GM06990 (cell line): ENCODE data around the gene OR6C70.
A peak's percentile ranks its signal among the peaks of the same experiment; 100 is the strongest.
"Not testable (repeated sequence)": the region's sequence is repeated elsewhere in the genome, so short reads cannot be mapped to it uniquely, and the experiment has no call there.

ENCODE experiments used
- DNase-seq: peaks from one replicate; pipeline ENCODE4 v3.0.0-alpha.2; 2011; ENCODE audit not compliant: insufficient read length; ENCODE audit errors: extremely low read depth
- H3K27me3 ChIP-seq: replicated peaks from 2 replicates; pipeline ENCODE4 v1.6.0; 2011; ENCODE audit warnings: low read length; ENCODE audit not compliant: control insufficient read depth, insufficient read depth
- H3K36me3 ChIP-seq: 2 replicates; pipeline ENCODE4 v1.5.1; 2011; ENCODE audit warnings: low read length; ENCODE audit not compliant: control insufficient read depth, insufficient read depth
- H3K4me3 ChIP-seq: replicated peaks from 2 replicates; pipeline ENCODE4 v1.5.1; 2011; ENCODE audit warnings: low read depth, mild to moderate bottlenecking, control low read depth, low read length
- TF ChIP-seq, protein P1 (sequence below): IDR thresholded peaks from 2 replicates; pipeline ENCODE4 v1.5.1; 2011; ENCODE audit warnings: low read length, control low read depth, mild to moderate bottlenecking, inconsistent platforms; ENCODE audit not compliant: insufficient read depth, poor library complexity, severe bottlenecking

Gene OR6C70

DNA sequence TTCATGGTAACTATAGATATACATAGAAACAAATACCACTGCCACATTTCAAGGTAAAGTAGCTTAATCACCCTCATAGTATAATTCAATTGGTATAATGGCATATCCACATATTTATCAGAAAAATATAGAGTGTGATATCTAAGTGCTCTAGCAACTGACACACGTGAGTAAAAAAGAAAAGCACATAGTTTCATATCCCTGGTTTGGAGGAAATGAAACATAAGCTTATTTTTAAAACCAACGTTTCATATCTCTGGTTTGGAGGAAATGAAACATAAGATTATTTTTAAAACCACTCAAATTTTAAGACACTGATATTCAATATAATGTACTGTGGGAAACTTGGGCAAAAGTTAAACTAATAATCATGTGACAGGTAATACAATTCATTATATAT is 2.1 kb downstream of the OR6C70 start:
- peak; percentile 26 for DNase-seq
- H3K36me3 ChIP-seq = no peaks in the 10 kb centered on the region
- no peaks in the 10 kb centered on the region for H3K27me3 ChIP-seq
- TF ChIP-seq, protein P1, sequence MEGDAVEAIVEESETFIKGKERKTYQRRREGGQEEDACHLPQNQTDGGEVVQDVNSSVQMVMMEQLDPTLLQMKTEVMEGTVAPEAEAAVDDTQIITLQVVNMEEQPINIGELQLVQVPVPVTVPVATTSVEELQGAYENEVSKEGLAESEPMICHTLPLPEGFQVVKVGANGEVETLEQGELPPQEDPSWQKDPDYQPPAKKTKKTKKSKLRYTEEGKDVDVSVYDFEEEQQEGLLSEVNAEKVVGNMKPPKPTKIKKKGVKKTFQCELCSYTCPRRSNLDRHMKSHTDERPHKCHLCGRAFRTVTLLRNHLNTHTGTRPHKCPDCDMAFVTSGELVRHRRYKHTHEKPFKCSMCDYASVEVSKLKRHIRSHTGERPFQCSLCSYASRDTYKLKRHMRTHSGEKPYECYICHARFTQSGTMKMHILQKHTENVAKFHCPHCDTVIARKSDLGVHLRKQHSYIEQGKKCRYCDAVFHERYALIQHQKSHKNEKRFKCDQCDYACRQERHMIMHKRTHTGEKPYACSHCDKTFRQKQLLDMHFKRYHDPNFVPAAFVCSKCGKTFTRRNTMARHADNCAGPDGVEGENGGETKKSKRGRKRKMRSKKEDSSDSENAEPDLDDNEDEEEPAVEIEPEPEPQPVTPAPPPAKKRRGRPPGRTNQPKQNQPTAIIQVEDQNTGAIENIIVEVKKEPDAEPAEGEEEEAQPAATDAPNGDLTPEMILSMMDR = no peak
- no peak overlapping the region for H3K4me3 ChIP-seq

DNA sequence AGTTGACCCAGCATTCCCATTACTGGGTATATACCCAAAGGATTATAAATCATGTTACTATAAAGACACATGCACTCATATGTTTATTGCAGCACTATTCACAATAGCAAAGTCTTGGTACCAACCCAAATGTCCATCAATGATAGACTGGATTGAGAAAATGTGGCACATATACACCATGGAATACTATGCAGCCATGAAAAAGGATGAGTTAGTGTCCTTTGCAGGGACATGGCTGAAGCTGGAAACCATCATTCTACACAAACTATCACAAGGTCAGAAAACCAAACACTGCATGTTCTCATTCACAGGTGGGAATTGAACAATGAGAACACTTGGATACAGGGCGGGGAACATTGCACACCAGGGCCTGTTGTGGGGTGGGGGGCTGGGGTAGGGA is 5.0 kb downstream of the OR6C70 start:
- H3K27me3 ChIP-seq, H3K36me3 ChIP-seq, H3K4me3 ChIP-seq, DNase-seq: not testable (repeated sequence)

DNA sequence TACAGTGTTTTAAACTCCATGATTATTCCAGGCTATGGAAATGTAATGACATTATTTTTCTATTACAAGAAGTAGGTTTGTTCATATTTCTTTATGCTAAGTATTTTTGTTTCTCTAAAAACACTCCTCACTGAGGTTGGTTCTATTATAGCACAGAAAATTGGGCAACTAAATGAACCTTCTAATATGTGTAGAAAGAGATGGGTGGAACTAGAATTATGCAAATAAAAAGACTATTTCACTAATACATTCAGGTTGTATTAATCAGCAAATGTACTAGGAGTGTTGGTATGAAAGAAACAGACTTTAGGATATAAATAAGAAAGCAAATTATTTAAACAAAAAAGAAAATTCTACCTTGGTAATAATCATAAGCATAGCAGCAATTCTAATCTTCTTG is 21.1 kb downstream of the OR6C70 start:
- H3K4me3 ChIP-seq = no peak overlapping the region
- TF ChIP-seq, protein P1 = no peak

DNA sequence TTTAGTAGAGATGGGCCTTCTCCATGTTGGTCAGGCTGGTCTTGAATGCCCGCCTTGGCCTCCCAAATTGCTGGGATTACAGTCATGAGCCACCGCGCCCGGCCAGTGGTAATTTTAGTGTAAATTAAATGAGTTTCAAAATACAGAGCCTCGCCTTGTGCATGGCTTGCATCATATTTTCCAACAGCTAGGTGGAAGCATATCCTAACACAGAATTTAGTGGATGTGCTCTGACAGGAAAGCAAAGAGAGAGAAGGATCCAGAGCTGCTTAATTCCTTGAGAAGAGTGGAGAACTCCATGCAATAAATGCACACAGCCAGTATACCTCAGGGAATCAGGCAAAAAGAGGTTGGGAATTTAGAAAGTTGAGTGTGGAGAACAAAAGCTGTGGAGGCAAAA is 23.6 kb downstream of the OR6C70 start:
- TF ChIP-seq, protein P1 = no peak

More for the DNA sequence above, 21.1 kb downstream of the OR6C70 start:
- H3K36me3 ChIP-seq = no peaks in the 10 kb centered on the region
- DNase-seq = no peak
- H3K27me3 ChIP-seq = no peaks in the 10 kb centered on the region

DNA sequence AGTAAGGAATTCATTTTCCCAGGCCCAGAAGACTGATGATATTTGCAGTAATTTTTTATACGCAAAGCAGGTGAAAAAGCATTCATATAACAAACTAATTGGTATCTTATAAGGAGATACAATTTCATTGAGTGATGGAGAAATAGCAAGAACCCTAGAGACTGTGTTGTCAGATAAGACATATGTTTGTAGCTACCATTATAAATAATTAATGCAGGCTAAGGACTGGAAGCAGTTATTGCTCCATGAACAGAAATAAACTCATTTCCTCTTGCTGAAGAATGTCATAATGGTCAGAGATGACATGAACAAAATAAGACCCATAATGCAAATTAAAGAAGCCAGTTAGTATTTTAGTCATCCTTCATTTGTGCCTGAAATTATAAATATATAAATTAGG is 24.6 kb downstream of the OR6C70 start:
- DNase-seq = no peak
- TF ChIP-seq, protein P1 = no peak
- H3K4me3 ChIP-seq = no peak overlapping the region
- no peaks in the 10 kb centered on the region for H3K36me3 ChIP-seq
- H3K27me3 ChIP-seq = no peaks in the 10 kb centered on the region

More for the DNA sequence above, 23.6 kb downstream of the OR6C70 start:
- no peak for DNase-seq
- Histone ChIP-seq H3K36me3 (no peaks in the 10 kb centered on the region), H3K27me3 (no peaks in the 10 kb centered on the region), H3K4me3 (no peak overlapping the region)

DNA sequence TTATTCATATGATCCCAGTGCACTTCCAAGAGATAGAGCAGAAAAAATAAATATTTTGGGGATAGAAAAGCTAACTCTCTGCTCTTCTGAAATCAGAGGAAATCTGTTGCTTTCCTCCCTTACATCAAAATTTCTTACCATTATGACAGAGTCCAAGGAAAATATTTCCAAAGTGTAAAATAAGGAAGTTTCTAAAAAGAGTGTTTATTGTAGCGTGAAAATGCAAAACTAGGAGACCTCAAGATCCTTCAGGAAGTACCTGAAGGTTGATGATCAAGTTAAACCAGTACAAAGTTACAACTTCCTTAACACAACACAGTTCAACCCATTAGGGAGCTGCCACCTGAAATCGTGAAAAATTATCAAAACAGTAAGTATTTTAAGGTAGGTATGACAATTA is 26.2 kb downstream of the OR6C70 start, which contains the start of gene OR6C2:
Gene OR6C2, plus strand, starts transcription at position 301 of the 400 bp plus-strand sequence. CDS start 8,138 bp downstream, outside the sequence.
- DNase-seq = no peak
- TF ChIP-seq, protein P1 = no peak
- Histone ChIP-seq H3K4me3 (no peak within 1 kb of the TSS), H3K36me3 (no peaks in the 10 kb centered on the region), H3K27me3 (no peaks in the 10 kb centered on the region)

DNA sequence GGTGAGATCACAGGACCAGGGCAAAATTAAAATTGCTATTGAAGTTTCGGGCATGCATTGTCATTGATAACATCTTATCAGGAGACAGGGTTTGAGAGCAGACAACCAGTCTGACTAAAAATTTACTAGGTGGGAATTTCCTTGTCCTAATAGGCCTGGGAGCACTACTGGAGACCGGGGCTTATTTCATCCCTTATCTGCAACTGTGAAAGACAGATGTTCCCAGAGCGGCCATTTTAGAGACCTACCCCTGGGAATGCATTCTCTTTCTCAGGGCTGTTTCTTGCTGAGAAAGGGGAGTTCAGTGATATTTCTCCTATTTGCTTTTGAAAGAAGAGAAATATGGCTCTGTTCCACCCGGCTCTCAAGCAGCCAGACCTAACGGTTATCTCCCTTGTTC is 28.7 kb downstream of the OR6C70 start:
- H3K36me3 ChIP-seq, H3K27me3 ChIP-seq, H3K4me3 ChIP-seq, DNase-seq: not testable (repeated sequence)
